Measurements from ENCODE around the gene SARS2.
"Not testable (repeated sequence)": the region's sequence is repeated elsewhere in the genome, so short reads cannot be mapped to it uniquely, and the experiment has no call there.

SARS2 gene

GRCh38 chr19:38875656-38876395, 54.7 kb downstream of the SARS2 start:
- no peaks in the 10 kb centered on the region for H3K36me3 ChIP-seq (ENCODE audit: control insufficient read depth, insufficient read depth, low read length)
- no CpG with 5 or more reads among the region's 6 CpGs for WGBS (ENCODE audit: insufficient coverage, insufficient read length)
- H3K4me3 ChIP-seq (ENCODE audit: low read length) = no peak overlapping the region
- H3K27me3 ChIP-seq (ENCODE audit: control insufficient read depth, insufficient read depth, low read length) = no peaks in the 10 kb centered on the region
- H3K9me3 ChIP-seq (ENCODE audit: control insufficient read depth, insufficient read depth, low read length) = no peaks in the 10 kb centered on the region
- DNase-seq (ENCODE audit: low read depth, low spot score) = no peak
- H3K4me1 ChIP-seq (ENCODE audit: control insufficient read depth, insufficient read depth, low read length) = peaks cover 3% of the 10 kb centered on the region; the same call in 1 of the 2 replicates
- no peak overlapping the region for H3K27ac ChIP-seq (ENCODE audit: low read length)

GRCh38 chr19:38873400-38873799, 57.2 kb downstream of the SARS2 start:
- H3K9me3 ChIP-seq (ENCODE audit: control insufficient read depth, insufficient read depth, low read length); H3K4me1 ChIP-seq (ENCODE audit: control insufficient read depth, insufficient read depth, low read length); H3K36me3 ChIP-seq (ENCODE audit: control insufficient read depth, insufficient read depth, low read length); H3K27ac ChIP-seq (ENCODE audit: low read length); H3K27me3 ChIP-seq (ENCODE audit: control insufficient read depth, insufficient read depth, low read length); H3K4me3 ChIP-seq (ENCODE audit: low read length); DNase-seq (ENCODE audit: low read depth, low spot score): not testable (repeated sequence)
- no CpG with 5 or more reads among the region's 10 CpGs for WGBS (ENCODE audit: insufficient coverage, insufficient read length)

DNA sequence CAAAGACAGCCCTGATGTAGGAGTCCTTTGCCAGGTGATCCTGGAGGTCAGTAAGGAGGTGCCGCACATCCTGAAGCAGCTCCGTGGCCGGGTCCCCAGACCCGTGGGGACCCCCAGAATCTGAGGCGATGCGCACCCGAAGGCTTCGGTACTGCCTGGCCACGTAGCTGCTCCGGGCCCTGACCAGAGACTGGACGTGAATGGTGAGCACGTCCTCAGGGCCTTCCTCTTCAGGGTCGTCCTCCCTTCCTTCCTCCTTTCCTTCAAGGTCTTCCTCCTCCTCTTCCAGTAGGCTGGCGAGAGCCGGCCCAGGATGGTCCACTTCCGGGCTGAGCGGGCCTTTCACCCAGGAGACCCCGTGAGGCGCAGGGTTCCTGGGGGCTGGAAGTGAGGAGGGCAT, 60.0 kb downstream of the SARS2 start:
- no CpG with 5 or more reads among the region's 19 CpGs for WGBS (ENCODE audit: insufficient coverage, insufficient read length)
- Histone ChIP-seq H3K36me3 (ENCODE audit: control insufficient read depth, insufficient read depth, low read length) (no peaks in the 10 kb centered on the region), H3K27ac (ENCODE audit: low read length) (no peak overlapping the region), H3K4me3 (ENCODE audit: low read length) (no peak overlapping the region), H3K9me3 (ENCODE audit: control insufficient read depth, insufficient read depth, low read length) (no peaks in the 10 kb centered on the region), H3K4me1 (ENCODE audit: control insufficient read depth, insufficient read depth, low read length) (0 out of 2 replicates have a peak, but pooled peaks cover 2% of the 10 kb centered on the region), H3K27me3 (ENCODE audit: control insufficient read depth, insufficient read depth, low read length) (no peaks in the 10 kb centered on the region)
- DNase-seq (ENCODE audit: low read depth, low spot score) = no peak

GRCh38 chr19:38869836-38870607, 60.5 kb downstream of the SARS2 start:
- 0 out of 2 replicates have a peak, but pooled peaks cover 2% of the 10 kb centered on the region for H3K4me1 ChIP-seq (ENCODE audit: control insufficient read depth, insufficient read depth, low read length)
- peak overlapping the region; percentile 32; the same call in 1 of the 2 replicates for H3K4me3 ChIP-seq (ENCODE audit: low read length)
- DNase-seq (ENCODE audit: low read depth, low spot score) = no peak
- no peaks in the 10 kb centered on the region for H3K9me3 ChIP-seq (ENCODE audit: control insufficient read depth, insufficient read depth, low read length)
- H3K36me3 ChIP-seq (ENCODE audit: control insufficient read depth, insufficient read depth, low read length) = no peaks in the 10 kb centered on the region
- WGBS (ENCODE audit: insufficient coverage, insufficient read length) = 100% methylated on average over 9 of the region's 62 CpGs
- H3K27me3 ChIP-seq (ENCODE audit: control insufficient read depth, insufficient read depth, low read length) = no peaks in the 10 kb centered on the region
- no peak overlapping the region for H3K27ac ChIP-seq (ENCODE audit: low read length)

- 0 out of 2 replicates have a peak, but pooled peaks cover 2% of the 10 kb centered on the region for H3K4me1 ChIP-seq (ENCODE audit: control insufficient read depth, insufficient read depth, low read length)
- no peaks in the 10 kb centered on the region for H3K27me3 ChIP-seq (ENCODE audit: control insufficient read depth, insufficient read depth, low read length)
- H3K27ac ChIP-seq (ENCODE audit: low read length) = no peak overlapping the region
- H3K9me3 ChIP-seq (ENCODE audit: control insufficient read depth, insufficient read depth, low read length) = no peaks in the 10 kb centered on the region
- no CpG with 5 or more reads among the region's 34 CpGs for WGBS (ENCODE audit: insufficient coverage, insufficient read length)
- H3K4me3 ChIP-seq (ENCODE audit: low read length) = peak overlapping the region; percentile 32; the same call in 1 of the 2 replicates
- H3K36me3 ChIP-seq (ENCODE audit: control insufficient read depth, insufficient read depth, low read length) = no peaks in the 10 kb centered on the region
- no peak for DNase-seq (ENCODE audit: low read depth, low spot score)
Measured at GRCh38 chr19:38869160-38869835, 61.3 kb downstream of the SARS2 start.

GRCh38 chr19:38868551-38868950, 62.0 kb downstream of the SARS2 start:
- Histone ChIP-seq H3K4me3 (ENCODE audit: low read length) (no peak overlapping the region), H3K9me3 (ENCODE audit: control insufficient read depth, insufficient read depth, low read length) (no peaks in the 10 kb centered on the region), H3K27ac (ENCODE audit: low read length) (no peak overlapping the region), H3K27me3 (ENCODE audit: control insufficient read depth, insufficient read depth, low read length) (no peaks in the 10 kb centered on the region), H3K36me3 (ENCODE audit: control insufficient read depth, insufficient read depth, low read length) (no peaks in the 10 kb centered on the region), H3K4me1 (ENCODE audit: control insufficient read depth, insufficient read depth, low read length) (0 out of 2 replicates have a peak, but pooled peaks cover 2% of the 10 kb centered on the region)
- no CpG with 5 or more reads among the region's 6 CpGs for WGBS (ENCODE audit: insufficient coverage, insufficient read length)
- no peak for DNase-seq (ENCODE audit: low read depth, low spot score)

DNA sequence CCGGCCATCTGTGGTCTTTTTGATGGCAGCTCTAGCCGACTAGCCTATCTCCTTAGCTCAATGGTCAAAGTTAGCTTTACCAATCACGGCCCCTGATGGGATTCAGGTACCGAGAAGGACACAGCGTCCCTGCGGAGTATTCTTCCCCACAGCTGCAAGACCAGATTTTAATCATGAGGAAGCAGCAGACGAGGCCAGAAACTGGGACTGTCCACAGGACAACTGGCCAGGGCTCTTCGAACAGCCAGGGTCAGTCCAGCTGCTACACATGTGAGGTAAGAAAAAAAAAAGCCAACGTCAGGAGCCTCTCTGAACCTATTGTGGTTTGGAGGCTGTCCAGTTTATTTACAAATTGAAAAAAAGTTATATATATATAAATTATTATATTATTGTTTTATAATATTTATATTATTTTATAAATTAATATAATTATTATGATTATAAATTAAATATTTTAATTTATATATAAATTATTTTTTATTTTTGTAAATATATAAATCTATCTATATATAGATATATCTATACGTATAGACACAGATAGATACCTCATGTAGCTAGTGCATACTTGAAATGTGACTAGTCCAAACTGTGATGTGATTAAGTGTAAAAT, 63.3 kb downstream of the SARS2 start:
- no peaks in the 10 kb centered on the region for H3K27me3 ChIP-seq (ENCODE audit: control insufficient read depth, insufficient read depth, low read length)
- no peak for DNase-seq (ENCODE audit: low read depth, low spot score)
- no peak overlapping the region for H3K27ac ChIP-seq (ENCODE audit: low read length)
- no peak overlapping the region for H3K4me3 ChIP-seq (ENCODE audit: low read length)
- H3K4me1 ChIP-seq (ENCODE audit: control insufficient read depth, insufficient read depth, low read length) = 0 out of 2 replicates have a peak, but pooled peaks cover 2% of the 10 kb centered on the region
- WGBS (ENCODE audit: insufficient coverage, insufficient read length) = no CpG with 5 or more reads among the region's 10 CpGs
- H3K9me3 ChIP-seq (ENCODE audit: control insufficient read depth, insufficient read depth, low read length) = no peaks in the 10 kb centered on the region
- no peaks in the 10 kb centered on the region for H3K36me3 ChIP-seq (ENCODE audit: control insufficient read depth, insufficient read depth, low read length)

All from iPS DF 6.9 (cell line).